Heart right ventricle (tissue), 16 donors: ENCODE data around the gene RGS9. TPM values are rescaled to one million over a fixed set of nuclear protein-coding genes. Genes with fewer than 3 reads are reported as not detected.

ENCODE experiments used
- ATAC-seq, 8 donors: fragments of 200-7000 bp; cut with Tn5 transposase; one replicate each; pipeline ENCODE4 v1.9.1; 2020; ENCODE audit warnings: mild to moderate bottlenecking in 8 of 8, moderate library complexity in 8 of 8, moderate number of reproducible peaks in 1 of 8
- DNase-seq, 2 donors: peaks; one replicate each; pipeline ENCODE4 v3.0.0-alpha.2; 2020
- H3K27ac ChIP-seq, 10 donors: fragments of 200-600 bp; sonication (generic) in 2 of 10; one replicate each; pipeline versions ENCODE4 v1.5.0 to v1.8.0; 2020 to 2022; ENCODE audit warnings: mild to moderate bottlenecking in 3 of 10
- H3K27me3 ChIP-seq, 7 donors: fragments of 200-600 bp; one replicate each; pipeline ENCODE4 v1.8.0; 2021 to 2022; ENCODE audit warnings: mild to moderate bottlenecking in 2 of 7
- H3K36me3 ChIP-seq, 9 donors: fragments of 200-600 bp; sonication (generic) in 1 of 9; one replicate each; pipeline versions ENCODE4 v1.5.0 to v1.8.0; 2020 to 2022; ENCODE audit warnings: mild to moderate bottlenecking in 2 of 9
- H3K4me1 ChIP-seq, 9 donors: fragments of 200-600 bp; sonication (generic) in 1 of 9; one replicate each; pipeline versions ENCODE4 v1.5.0 to v1.8.0; 2020 to 2022; ENCODE audit warnings: mild to moderate bottlenecking in 4 of 9
- H3K4me3 ChIP-seq, 10 donors: fragments of 200-600 bp; sonication (generic) in 2 of 10; one replicate each; pipeline versions ENCODE4 v1.5.0 to v1.8.0; 2020 to 2022; ENCODE audit warnings: mild to moderate bottlenecking in 7 of 10, moderate library complexity in 2 of 10
- H3K9me3 ChIP-seq, 11 donors: fragments of 200-600 bp in 10 of 11; sonication (generic) in 2 of 11; one replicate each; pipeline versions ENCODE4 v1.5.0 to v1.8.0; 2013 to 2022; ENCODE audit warnings: mild to moderate bottlenecking in 2 of 11, control low read depth in 1 of 11, moderate library complexity in 1 of 11
- CTCF ChIP-seq, 9 donors: fragments of 200-600 bp; sonication (generic) in 2 of 9; IDR thresholded peaks; one replicate each; pipeline versions ENCODE4 v1.5.0 to v1.8.0; 2021 to 2022; ENCODE audit warnings: antibody characterized with exemption in 9 of 9, mild to moderate bottlenecking in 5 of 9, moderate library complexity in 1 of 9
- WGBS, 2 donors: extraction: QIAGEN DNeasy Blood & Tissue Kit; methylation state at CpG; one replicate each; pipeline ENCODE4 v1.1.7; 2013; ENCODE audit warnings: inconsistent platforms in 1 of 2; 5-methylcytosine and 5-hydroxymethylcytosine counted together
- intact Hi-C, 10 donors: fragments of 100-400 bp; cut with DNase I; formaldehyde crosslinking; loops; one replicate each; pipeline versions ENCODE4 v1.11.1 to v1.14.2; 2022
- polyA plus RNA-seq, 2 donors: library from polyadenylated mRNA; stranded (reverse); fragments of 200-250 nt; gene quantifications; one replicate each; pipeline ENCODE4 v1.2.3, GENCODE V29; 2013
- total RNA-seq, 10 donors: library from RNA; stranded (reverse); fragmentation: NEBNext Ultra II Directional in 3 of 10; extraction: Animal tissue kit (Norgen Biotek cat#: 25700) in 3 of 10; gene quantifications; one replicate each; pipeline versions ENCODE4 v1.2.1 to v1.2.4, GENCODE V29; 2021 to 2023
- donor health status: Arrhythmogenic right ventricular cardiomyopathy.
- donor health status: ischemic (EF 13 %, LVEDD 7.1; RV severe dilation, severe dysfunction).
- donor health status: healthy with polysubstance abuse.
- donor health status: DM: no; HTN: yes; CAD: no.
- donor health status: DM: no; HTN: no; CAD: no.
- donor health status: ischemic (EF 25% LVEDD 6.9; RV normal size, moderate dysfunction).
- donor health status: ischemic (EF 25% LVEDD 5.7; RV mildly dilated, moderate dysfunction).
- donor health status: healthy.
- donor health status: DM: yes; HTN: yes; CAD: no.
- donor health status: Ischemic cardiomyopathy.
- donor health status: ischemic (EF 35%, LVEDD 5.7; RV mildly dilated, moderate dysfunction).
- donor health status: nonischemic (EF 11% LVEDD 7.7; RV severe dilation, severe dysfunction).
- donor health status: DM: yes; HTN: yes; CAD: no.
- donor health status: PGD.
- donor health status: ischemic (EF 29% LVEDD 5.4; RV normal size, mild dysfunction).
- donor health status: nonischemic (EF 23%, LVEDD 6.1; RV moderate dilation, normal function).

The RGS9 gene
- total and polyA plus RNA-seq, 12 donors = 0.36 to 3.0 (median 1.1) TPM

GRCh38 chr17:65147955-65148354 is 10.8 kb downstream of the RGS9 start:
- peaks cover 0 to 22% (median 10%) of the 10 kb centered on the region in 7 donors for H3K27me3 ChIP-seq
- intact Hi-C loops = no loop called here
- WGBS, 2 donors = 88 to 92% methylated on average over 4 of the region's 4 CpGs

GRCh38 chr17:65154770-65155589 is 17.8 kb downstream of the RGS9 start:
- Histone ChIP-seq H3K27me3 (peaks cover 0 to 8% (median 0%) of the 10 kb centered on the region in 7 donors), H3K36me3 (no peaks in the 10 kb centered on the region), H3K4me3 (no peak overlapping the region), H3K9me3 (no peaks in the 10 kb centered on the region), H3K27ac (no peak overlapping the region), H3K4me1 (peaks cover 0 to 12% (median 0%) of the 10 kb centered on the region in 9 donors)
- DNase-seq = no peak
- intact Hi-C loops = no loop called here
- WGBS, 2 donors = 81 to 87% methylated on average over 4 of the region's 4 CpGs
- ATAC-seq = no peak
- no peak for TF ChIP-seq CTCF (IDR thresholded peaks at IDR 0.05)

More at GRCh38 chr17:65147955-65148354, 10.8 kb downstream of the RGS9 start:
- no peaks in the 10 kb centered on the region for H3K9me3 ChIP-seq
- DNase-seq (no peak), ATAC-seq (no peak)
- H3K27ac ChIP-seq = no peak overlapping the region
- no peak for TF ChIP-seq CTCF (IDR thresholded peaks at IDR 0.05)
- no peak overlapping the region for H3K4me3 ChIP-seq
- no peaks in the 10 kb centered on the region for H3K36me3 ChIP-seq
- no peaks in the 10 kb centered on the region for H3K4me1 ChIP-seq

- Histone ChIP-seq H3K9me3 (no peaks in the 10 kb centered on the region), H3K4me3 (no peak overlapping the region), H3K4me1 (peaks cover 0 to 12% (median 0%) of the 10 kb centered on the region in 9 donors), H3K27me3 (peaks cover 0 to 3% (median 0%) of the 10 kb centered on the region in 7 donors), H3K36me3 (no peaks in the 10 kb centered on the region), H3K27ac (no peak overlapping the region)
- 54 to 58% methylated on average over 2 of the region's 2 CpGs for WGBS, 2 donors
- intact Hi-C loops = no loop called here
- no peak for TF ChIP-seq CTCF (IDR thresholded peaks at IDR 0.05)
- ATAC-seq (no peak), DNase-seq (no peak)
These were observed 18.5 kb downstream of the RGS9 start for GRCh38 chr17:65155622-65156021.

GRCh38 chr17:65156185-65156834 is 19.1 kb downstream of the RGS9 start:
- Histone ChIP-seq H3K36me3 (no peaks in the 10 kb centered on the region), H3K27ac (no peak overlapping the region), H3K4me3 (no peak overlapping the region), H3K27me3 (peaks cover 0 to 4% (median 0%) of the 10 kb centered on the region in 7 donors), H3K9me3 (no peaks in the 10 kb centered on the region), H3K4me1 (peaks cover 0 to 12% (median 0%) of the 10 kb centered on the region in 9 donors)
- DNase-seq = no peak
- TF ChIP-seq CTCF (IDR thresholded peaks at IDR 0.05) = no peak
- peak in 6 of 8 donors; percentile 28 to 79 (median 48) for ATAC-seq
- intact Hi-C loops = no loop called here
- WGBS, 2 donors = 61 to 74% methylated on average over 21 of the region's 21 CpGs
